ENCODE measurements around the gene SNAI1.

Gene SNAI1

DNA sequence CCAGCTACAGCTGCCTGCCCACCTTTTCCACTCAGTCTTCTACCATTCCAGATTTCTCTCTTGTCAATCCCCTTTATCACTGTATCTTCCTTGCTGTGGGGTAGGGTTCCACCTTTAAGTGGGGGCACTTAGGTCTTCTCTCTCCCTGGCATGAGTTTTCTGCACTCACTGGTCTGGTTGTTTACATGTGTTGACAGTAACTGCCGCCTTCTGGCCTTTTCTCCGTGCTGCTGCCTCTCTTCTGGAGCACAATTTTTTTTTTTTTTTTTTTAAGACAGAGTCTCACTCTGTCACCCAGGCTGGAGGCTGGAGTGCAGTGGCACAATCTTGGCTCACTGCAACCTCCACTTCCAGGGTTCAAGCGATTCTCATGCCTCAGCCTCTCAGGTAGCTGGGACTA is 34.6 kb upstream of the SNAI1 start:
- WGBS = 41% methylated on average over 3 of the region's 3 CpGs
- Histone ChIP-seq H3K23ac (ENCODE audit: low read length in 2 of 2) (no peak overlapping the region), H3K9ac (ENCODE audit: low read length) (peak overlapping the region; percentile 79)

GRCh38 chr20:49948809-49949507 is 33.8 kb upstream of the SNAI1 start:
- H3K18ac ChIP-seq (ENCODE audit: low read depth in 1 of 2, low read length in 2 of 2) = peak overlapping the region; percentile 38 to 52
- H3K4me3 ChIP-seq (ENCODE audit: insufficient read depth in 1 of 2, low read depth in 1 of 2, low read length in 2 of 2) = peak overlapping the region in 1 of 2 experiments; percentile 1
- no peak overlapping the region for H3K4me2 ChIP-seq (ENCODE audit: low read length, poor library complexity, severe bottlenecking)
- peak overlapping the region; percentile 95 for H2AK5ac ChIP-seq (ENCODE audit: low read length, severe bottlenecking)
- no peak overlapping the region for H2AFZ ChIP-seq (ENCODE audit: low read depth, low read length)
- no peak overlapping the region for H3K23ac ChIP-seq (ENCODE audit: low read length in 2 of 2)
- H3K4me1 ChIP-seq (ENCODE audit: control insufficient read depth, insufficient read depth, low read depth, low read length) = peaks cover 10% of the 10 kb centered on the region
- H2BK120ac ChIP-seq (ENCODE audit: low read depth, low read length) = no peak overlapping the region
- peaks cover 23% of the 10 kb centered on the region for H3K79me1 ChIP-seq (replicated peaks; ENCODE audit: low read length, poor library complexity, severe bottlenecking)
- peaks cover 43 to 75% of the 10 kb centered on the region in 2 experiments for H3K36me3 ChIP-seq (ENCODE audit: control insufficient read depth in 1 of 2, insufficient read depth in 2 of 2, low read depth in 1 of 2, low read length in 2 of 2)
- no peak overlapping the region for H4K8ac ChIP-seq (ENCODE audit: low read length)
- DNase-seq = peak; percentile 94
- H3K27ac ChIP-seq (ENCODE audit: low read length, poor library complexity, severe bottlenecking) = peak overlapping the region; percentile 93
- H2BK5ac ChIP-seq (ENCODE audit: low read depth, low read length, poor library complexity, severe bottlenecking) = peak overlapping the region; percentile 34
- 79% methylated on average over 11 of the region's 11 CpGs for WGBS
- H3K27me3 ChIP-seq (ENCODE audit: control insufficient read depth in 1 of 2, insufficient read depth in 1 of 2, low read length in 2 of 2) = no peaks in the 10 kb centered on the region
- H2BK15ac ChIP-seq (ENCODE audit: low read depth, poor library complexity, severe bottlenecking) = no peak overlapping the region
- H3K9ac ChIP-seq (ENCODE audit: low read length) = peak overlapping the region; percentile 79
- no peak overlapping the region for H3K14ac ChIP-seq (ENCODE audit: low read length in 2 of 2)
- no peak overlapping the region for H3K4ac ChIP-seq (ENCODE audit: low read depth in 1 of 2, low read length in 2 of 2)
- no peak overlapping the region for H2BK12ac ChIP-seq (ENCODE audit: low read length in 2 of 2)
- H3K9me3 ChIP-seq (ENCODE audit: control insufficient read depth, low read length) = no peaks in the 10 kb centered on the region
- no peak overlapping the region for H4K91ac ChIP-seq (ENCODE audit: low read length)

More for the DNA sequence above, 34.6 kb upstream of the SNAI1 start:
- H3K4ac ChIP-seq (ENCODE audit: low read depth in 1 of 2, low read length in 2 of 2) = no peak overlapping the region
- peaks cover 19% of the 10 kb centered on the region for H3K79me1 ChIP-seq (replicated peaks; ENCODE audit: low read length, poor library complexity, severe bottlenecking)
- H3K9me3 ChIP-seq (ENCODE audit: control insufficient read depth, low read length) = no peaks in the 10 kb centered on the region
- H4K8ac ChIP-seq (ENCODE audit: low read length) = no peak overlapping the region
- no peak overlapping the region for H2BK5ac ChIP-seq (ENCODE audit: low read depth, low read length, poor library complexity, severe bottlenecking)
- no peak overlapping the region for H3K4me3 ChIP-seq (ENCODE audit: insufficient read depth in 1 of 2, low read depth in 1 of 2, low read length in 2 of 2)
- H3K36me3 ChIP-seq (ENCODE audit: control insufficient read depth in 1 of 2, insufficient read depth in 2 of 2, low read depth in 1 of 2, low read length in 2 of 2) = peaks cover 40 to 72% of the 10 kb centered on the region in 2 experiments
- H4K91ac ChIP-seq (ENCODE audit: low read length) = no peak overlapping the region
- H3K27me3 ChIP-seq (ENCODE audit: control insufficient read depth in 1 of 2, insufficient read depth in 1 of 2, low read length in 2 of 2) = no peaks in the 10 kb centered on the region
- H2BK12ac ChIP-seq (ENCODE audit: low read length in 2 of 2) = no peak overlapping the region
- peak; percentile 79 for DNase-seq
- peak overlapping the region; percentile 96 for H2AK5ac ChIP-seq (ENCODE audit: low read length, severe bottlenecking)
- H2AFZ ChIP-seq (ENCODE audit: low read depth, low read length) = no peak overlapping the region
- H3K4me1 ChIP-seq (ENCODE audit: control insufficient read depth, insufficient read depth, low read depth, low read length) = peaks cover 10% of the 10 kb centered on the region
- H2BK15ac ChIP-seq (ENCODE audit: low read depth, poor library complexity, severe bottlenecking) = no peak overlapping the region
- no peak overlapping the region for H3K18ac ChIP-seq (ENCODE audit: low read depth in 1 of 2, low read length in 2 of 2)
- peak overlapping the region; percentile 93 for H3K27ac ChIP-seq (ENCODE audit: low read length, poor library complexity, severe bottlenecking)
- no peak overlapping the region for H2BK120ac ChIP-seq (ENCODE audit: low read depth, low read length)
- H3K14ac ChIP-seq (ENCODE audit: low read length in 2 of 2) = no peak overlapping the region
- H3K4me2 ChIP-seq (ENCODE audit: low read length, poor library complexity, severe bottlenecking) = no peak overlapping the region

DNA sequence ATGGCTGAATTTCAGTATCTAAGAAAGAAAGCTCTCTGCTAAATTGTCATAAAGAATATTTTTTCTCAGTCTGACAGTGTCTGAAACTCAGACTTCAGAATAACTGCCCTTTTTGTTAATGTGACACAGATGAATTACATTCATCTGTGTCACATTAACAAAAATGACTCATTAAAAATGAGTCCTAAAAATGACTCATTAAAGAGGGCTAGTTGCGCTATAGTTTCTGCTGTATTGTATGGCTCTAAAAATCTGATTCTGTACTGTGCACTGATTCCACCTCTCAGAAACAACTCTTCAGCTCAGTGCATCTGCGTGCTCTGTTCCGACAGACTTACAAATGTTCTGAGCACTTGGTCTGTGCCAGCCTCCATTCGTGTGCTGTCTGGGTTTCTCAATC is 31.6 kb upstream of the SNAI1 start:
- Histone ChIP-seq H2AK5ac (ENCODE audit: low read length, severe bottlenecking) (no peak overlapping the region), H2BK120ac (ENCODE audit: low read depth, low read length) (no peak overlapping the region), H3K4me3 (ENCODE audit: insufficient read depth in 1 of 2, low read depth in 1 of 2, low read length in 2 of 2) (no peak overlapping the region), H3K27me3 (ENCODE audit: control insufficient read depth in 1 of 2, insufficient read depth in 1 of 2, low read length in 2 of 2) (no peaks in the 10 kb centered on the region), H3K14ac (ENCODE audit: low read length in 2 of 2) (no peak overlapping the region), H3K9me3 (ENCODE audit: control insufficient read depth, low read length) (no peaks in the 10 kb centered on the region), H4K91ac (ENCODE audit: low read length) (no peak overlapping the region), H3K18ac (ENCODE audit: low read depth in 1 of 2, low read length in 2 of 2) (no peak overlapping the region), H3K23ac (ENCODE audit: low read length in 2 of 2) (no peak overlapping the region), H2BK12ac (ENCODE audit: low read length in 2 of 2) (no peak overlapping the region), H2BK15ac (ENCODE audit: low read depth, poor library complexity, severe bottlenecking) (no peak overlapping the region), H3K4me1 (ENCODE audit: control insufficient read depth, insufficient read depth, low read depth, low read length) (peaks cover 10% of the 10 kb centered on the region), H3K4ac (ENCODE audit: low read depth in 1 of 2, low read length in 2 of 2) (no peak overlapping the region), H3K79me1 (replicated peaks; ENCODE audit: low read length, poor library complexity, severe bottlenecking) (peaks cover 25% of the 10 kb centered on the region), H3K27ac (ENCODE audit: low read length, poor library complexity, severe bottlenecking) (no peak overlapping the region), H3K9ac (ENCODE audit: low read length) (peak overlapping the region; percentile 54), H3K36me3 (ENCODE audit: control insufficient read depth in 1 of 2, insufficient read depth in 2 of 2, low read depth in 1 of 2, low read length in 2 of 2) (peaks cover 57 to 76% of the 10 kb centered on the region in 2 experiments), H4K8ac (ENCODE audit: low read length) (no peak overlapping the region), H2BK5ac (ENCODE audit: low read depth, low read length, poor library complexity, severe bottlenecking) (no peak overlapping the region), H2AFZ (ENCODE audit: low read depth, low read length) (no peak overlapping the region), H3K4me2 (ENCODE audit: low read length, poor library complexity, severe bottlenecking) (no peak overlapping the region)
- DNase-seq = peak; percentile 44
- 70% methylated on average over 4 of the region's 4 CpGs for WGBS

DNA sequence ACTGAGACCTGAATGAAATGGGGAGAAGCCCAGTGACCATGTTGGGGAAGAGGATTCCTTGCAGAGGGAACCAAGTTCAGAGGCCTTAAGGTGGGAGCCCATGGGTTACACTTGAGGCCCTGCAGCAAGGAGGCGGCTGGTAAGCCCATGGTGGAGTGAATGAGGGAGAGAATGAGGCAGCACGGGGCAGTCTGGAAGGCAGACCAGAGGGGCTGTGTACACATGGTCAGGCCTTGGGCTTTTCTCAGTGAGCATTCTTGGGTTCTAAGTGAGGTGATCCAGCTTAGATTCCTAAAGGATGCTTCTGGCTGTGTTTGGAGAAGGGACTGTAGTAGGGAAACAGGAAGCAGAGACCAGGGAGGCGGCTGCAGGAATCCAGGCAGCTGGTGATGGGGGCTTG is 27.6 kb upstream of the SNAI1 start:
- H3K4ac ChIP-seq (ENCODE audit: low read depth in 1 of 2, low read length in 2 of 2) = no peak overlapping the region
- H3K27me3 ChIP-seq (ENCODE audit: control insufficient read depth in 1 of 2, insufficient read depth in 1 of 2, low read length in 2 of 2) = no peaks in the 10 kb centered on the region
- H2BK120ac ChIP-seq (ENCODE audit: low read depth, low read length) = no peak overlapping the region
- no peak overlapping the region for H3K9ac ChIP-seq (ENCODE audit: low read length)
- no peak overlapping the region for H2BK12ac ChIP-seq (ENCODE audit: low read length in 2 of 2)
- H3K4me1 ChIP-seq (ENCODE audit: control insufficient read depth, insufficient read depth, low read depth, low read length) = no peaks in the 10 kb centered on the region
- no peak overlapping the region for H2BK5ac ChIP-seq (ENCODE audit: low read depth, low read length, poor library complexity, severe bottlenecking)
- H3K23ac ChIP-seq (ENCODE audit: low read length in 2 of 2) = no peak overlapping the region
- no peak overlapping the region for H2AFZ ChIP-seq (ENCODE audit: low read depth, low read length)
- no peak overlapping the region for H3K14ac ChIP-seq (ENCODE audit: low read length in 2 of 2)
- H4K91ac ChIP-seq (ENCODE audit: low read length) = no peak overlapping the region
- H3K4me3 ChIP-seq (ENCODE audit: insufficient read depth in 1 of 2, low read depth in 1 of 2, low read length in 2 of 2) = no peak overlapping the region
- H3K9me3 ChIP-seq (ENCODE audit: control insufficient read depth, low read length) = no peaks in the 10 kb centered on the region
- WGBS = 95% methylated on average over 3 of the region's 3 CpGs
- H3K79me1 ChIP-seq (replicated peaks; ENCODE audit: low read length, poor library complexity, severe bottlenecking) = peaks cover 34% of the 10 kb centered on the region
- no peak overlapping the region for H2BK15ac ChIP-seq (ENCODE audit: low read depth, poor library complexity, severe bottlenecking)
- no peak overlapping the region for H2AK5ac ChIP-seq (ENCODE audit: low read length, severe bottlenecking)
- H3K36me3 ChIP-seq (ENCODE audit: control insufficient read depth in 1 of 2, insufficient read depth in 2 of 2, low read depth in 1 of 2, low read length in 2 of 2) = peaks cover 72 to 78% of the 10 kb centered on the region in 2 experiments
- DNase-seq = no peak
- H3K27ac ChIP-seq (ENCODE audit: low read length, poor library complexity, severe bottlenecking) = no peak overlapping the region
- no peak overlapping the region for H3K4me2 ChIP-seq (ENCODE audit: low read length, poor library complexity, severe bottlenecking)
- H4K8ac ChIP-seq (ENCODE audit: low read length) = no peak overlapping the region
- no peak overlapping the region for H3K18ac ChIP-seq (ENCODE audit: low read depth in 1 of 2, low read length in 2 of 2)

All from mesenchymal stem cell (in vitro differentiated cells and primary cell).